HepG2 (cell line): ENCODE measurements around the gene DNAJC28. TPM values are rescaled to one million over a fixed set of nuclear protein-coding genes. Genes with fewer than 3 reads are reported as not detected.

Experiments
- GATAD1 ChIP-seq: IDR thresholded peaks from 2 replicates; pipeline ENCODE4 v1.6.1; 2016; ENCODE audit warnings: missing genetic modification reagents, missing compliant biosample characterization
- HOXA3 ChIP-seq: sonication (generic); formaldehyde crosslinking; IDR thresholded peaks from 2 replicates; pipeline ENCODE4 v1.5.0; 2020; ENCODE audit warnings: missing genetic modification reagents
- RFXANK ChIP-seq: IDR thresholded peaks from 2 replicates; pipeline ENCODE4 v1.6.1; 2016
- SP2 ChIP-seq: sonication (generic); formaldehyde crosslinking; IDR thresholded peaks from 2 replicates; pipeline ENCODE4 v1.5.1; 2020; ENCODE audit warnings: mild to moderate bottlenecking, missing genetic modification reagents
- polyA plus RNA-seq, 8 experiments: library from polyadenylated mRNA; depleted of rRNA in 3 of 8; stranded (reverse) in 7 of 8; unstranded in 1 of 8; fragments of >200 nt; fragmentation: Illumina TruSeq in 4 of 8; extraction: Trizol in 4 of 8; gene quantifications; 2 replicates each; pipeline versions ENCODE4 v1.2.1 to v1.2.3, GENCODE V29; 2011 to 2016; ENCODE audit warnings: low read depth in 4 of 8, missing spikeins in 1 of 8, mixed read lengths in 1 of 8; ENCODE audit not compliant: insufficient read depth in 1 of 8
- total RNA-seq, 5 experiments: library from RNA; depleted of rRNA; stranded (reverse); fragments of >200 nt; fragmentation: Illumina TruSeq; extraction: Trizol; gene quantifications; 2 replicates each; pipeline ENCODE4 v1.2.3, GENCODE V29; 2016; ENCODE audit warnings: low read depth in 1 of 5
- TF ChIP-seq, protein P1 (sequence below): sonication (generic); formaldehyde crosslinking; IDR thresholded peaks from 2 replicates; pipeline ENCODE4 v1.5.1; 2020; ENCODE audit warnings: mild to moderate bottlenecking, missing genetic modification reagents, borderline replicate concordance
- TF ChIP-seq, protein P2 (sequence below): sonication (generic); formaldehyde crosslinking; IDR thresholded peaks from 2 replicates; pipeline ENCODE4 v1.8.1; 2022; ENCODE audit warnings: low read depth, mild to moderate bottlenecking, missing genetic modification reagents
- TF ChIP-seq, protein P3 (sequence below): IDR thresholded peaks from 2 replicates; pipeline ENCODE4 v1.6.1; 2018; ENCODE audit warnings: missing genetic modification reagents
- TF ChIP-seq, protein P4 (sequence below), 2 experiments: fragments of 450-650 bp in 1 of 2; sonication (generic) in 1 of 2; formaldehyde crosslinking in 1 of 2; IDR thresholded peaks; 2 replicates each; pipeline versions ENCODE4 v1.6.1 to v1.8.0; 2016 to 2022; ENCODE audit warnings: antibody characterized with exemption in 1 of 2, mild to moderate bottlenecking in 1 of 2, missing genetic modification reagents in 1 of 2

DNAJC28 gene
- total and polyA plus RNA-seq, 2 of the 13 experiments (the other 11 are each of a cell fraction or from before 2014, with no cell fraction given) = 1.5 to 3.3 TPM

DNA sequence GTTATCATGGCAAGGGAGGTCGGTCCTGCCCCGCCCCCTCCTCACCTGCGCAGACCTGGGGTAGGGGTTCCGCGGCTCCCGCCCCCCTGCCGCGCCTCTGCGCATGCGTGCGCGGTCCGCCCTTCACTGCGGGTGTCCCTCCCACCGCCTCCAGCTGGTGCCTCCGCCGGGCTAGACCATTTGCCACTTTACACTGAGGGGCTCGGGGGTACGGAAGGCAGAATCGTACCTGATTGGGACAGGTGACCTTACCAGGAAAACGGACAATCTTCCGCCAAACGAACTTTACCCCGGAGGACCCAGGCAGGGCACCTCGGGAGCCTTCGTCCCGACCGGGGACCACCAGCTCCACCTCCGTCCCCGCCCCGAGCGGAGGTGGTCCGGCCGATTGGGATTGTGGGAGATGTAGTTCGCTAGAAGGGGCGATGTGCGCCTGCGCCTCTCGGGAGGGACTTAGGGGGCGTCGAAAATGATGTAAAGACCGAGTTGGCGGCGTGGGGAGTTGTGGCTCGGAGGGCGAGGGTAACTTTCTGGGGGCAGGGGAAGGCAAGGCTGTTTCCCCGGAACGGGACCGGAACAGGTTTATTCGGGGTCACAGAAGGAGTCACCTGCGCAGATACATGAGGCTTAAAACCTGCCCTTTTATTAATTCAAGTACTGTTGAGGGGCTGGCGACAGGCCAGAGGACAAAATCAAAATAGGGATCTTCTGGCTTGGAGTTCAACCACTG is at the start of gene DNAJC28 (continued):
- TF ChIP-seq, protein P1, sequence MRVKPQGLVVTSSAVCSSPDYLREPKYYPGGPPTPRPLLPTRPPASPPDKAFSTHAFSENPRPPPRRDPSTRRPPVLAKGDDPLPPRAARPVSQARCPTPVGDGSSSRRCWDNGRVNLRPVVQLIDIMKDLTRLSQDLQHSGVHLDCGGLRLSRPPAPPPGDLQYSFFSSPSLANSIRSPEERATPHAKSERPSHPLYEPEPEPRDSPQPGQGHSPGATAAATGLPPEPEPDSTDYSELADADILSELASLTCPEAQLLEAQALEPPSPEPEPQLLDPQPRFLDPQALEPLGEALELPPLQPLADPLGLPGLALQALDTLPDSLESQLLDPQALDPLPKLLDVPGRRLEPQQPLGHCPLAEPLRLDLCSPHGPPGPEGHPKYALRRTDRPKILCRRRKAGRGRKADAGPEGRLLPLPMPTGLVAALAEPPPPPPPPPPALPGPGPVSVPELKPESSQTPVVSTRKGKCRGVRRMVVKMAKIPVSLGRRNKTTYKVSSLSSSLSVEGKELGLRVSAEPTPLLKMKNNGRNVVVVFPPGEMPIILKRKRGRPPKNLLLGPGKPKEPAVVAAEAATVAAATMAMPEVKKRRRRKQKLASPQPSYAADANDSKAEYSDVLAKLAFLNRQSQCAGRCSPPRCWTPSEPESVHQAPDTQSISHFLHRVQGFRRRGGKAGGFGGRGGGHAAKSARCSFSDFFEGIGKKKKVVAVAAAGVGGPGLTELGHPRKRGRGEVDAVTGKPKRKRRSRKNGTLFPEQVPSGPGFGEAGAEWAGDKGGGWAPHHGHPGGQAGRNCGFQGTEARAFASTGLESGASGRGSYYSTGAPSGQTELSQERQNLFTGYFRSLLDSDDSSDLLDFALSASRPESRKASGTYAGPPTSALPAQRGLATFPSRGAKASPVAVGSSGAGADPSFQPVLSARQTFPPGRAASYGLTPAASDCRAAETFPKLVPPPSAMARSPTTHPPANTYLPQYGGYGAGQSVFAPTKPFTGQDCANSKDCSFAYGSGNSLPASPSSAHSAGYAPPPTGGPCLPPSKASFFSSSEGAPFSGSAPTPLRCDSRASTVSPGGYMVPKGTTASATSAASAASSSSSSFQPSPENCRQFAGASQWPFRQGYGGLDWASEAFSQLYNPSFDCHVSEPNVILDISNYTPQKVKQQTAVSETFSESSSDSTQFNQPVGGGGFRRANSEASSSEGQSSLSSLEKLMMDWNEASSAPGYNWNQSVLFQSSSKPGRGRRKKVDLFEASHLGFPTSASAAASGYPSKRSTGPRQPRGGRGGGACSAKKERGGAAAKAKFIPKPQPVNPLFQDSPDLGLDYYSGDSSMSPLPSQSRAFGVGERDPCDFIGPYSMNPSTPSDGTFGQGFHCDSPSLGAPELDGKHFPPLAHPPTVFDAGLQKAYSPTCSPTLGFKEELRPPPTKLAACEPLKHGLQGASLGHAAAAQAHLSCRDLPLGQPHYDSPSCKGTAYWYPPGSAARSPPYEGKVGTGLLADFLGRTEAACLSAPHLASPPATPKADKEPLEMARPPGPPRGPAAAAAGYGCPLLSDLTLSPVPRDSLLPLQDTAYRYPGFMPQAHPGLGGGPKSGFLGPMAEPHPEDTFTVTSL = 0 out of 2 replicates have a peak, but pooled peaks have one; percentile 33
- TF ChIP-seq, protein P2, sequence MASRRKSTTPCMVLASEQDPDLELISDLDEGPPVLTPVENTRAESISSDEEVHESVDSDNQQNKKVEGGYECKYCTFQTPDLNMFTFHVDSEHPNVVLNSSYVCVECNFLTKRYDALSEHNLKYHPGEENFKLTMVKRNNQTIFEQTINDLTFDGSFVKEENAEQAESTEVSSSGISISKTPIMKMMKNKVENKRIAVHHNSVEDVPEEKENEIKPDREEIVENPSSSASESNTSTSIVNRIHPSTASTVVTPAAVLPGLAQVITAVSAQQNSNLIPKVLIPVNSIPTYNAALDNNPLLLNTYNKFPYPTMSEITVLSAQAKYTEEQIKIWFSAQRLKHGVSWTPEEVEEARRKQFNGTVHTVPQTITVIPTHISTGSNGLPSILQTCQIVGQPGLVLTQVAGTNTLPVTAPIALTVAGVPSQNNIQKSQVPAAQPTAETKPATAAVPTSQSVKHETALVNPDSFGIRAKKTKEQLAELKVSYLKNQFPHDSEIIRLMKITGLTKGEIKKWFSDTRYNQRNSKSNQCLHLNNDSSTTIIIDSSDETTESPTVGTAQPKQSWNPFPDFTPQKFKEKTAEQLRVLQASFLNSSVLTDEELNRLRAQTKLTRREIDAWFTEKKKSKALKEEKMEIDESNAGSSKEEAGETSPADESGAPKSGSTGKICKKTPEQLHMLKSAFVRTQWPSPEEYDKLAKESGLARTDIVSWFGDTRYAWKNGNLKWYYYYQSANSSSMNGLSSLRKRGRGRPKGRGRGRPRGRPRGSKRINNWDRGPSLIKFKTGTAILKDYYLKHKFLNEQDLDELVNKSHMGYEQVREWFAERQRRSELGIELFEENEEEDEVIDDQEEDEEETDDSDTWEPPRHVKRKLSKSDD = no peak
- TF ChIP-seq SP2 (CRISPR knock-in tag) (0 out of 2 replicates have a peak, but pooled peaks have one; percentile 19), RFXANK (CRISPR knock-in tag) (no peak), HOXA3 (CRISPR knock-in tag) (peak; percentile 31; the same call in 1 of the 2 replicates), GATAD1 (CRISPR knock-in tag) (peak; percentile 40; the same call in 1 of the 2 replicates)
- TF ChIP-seq, protein P3, sequence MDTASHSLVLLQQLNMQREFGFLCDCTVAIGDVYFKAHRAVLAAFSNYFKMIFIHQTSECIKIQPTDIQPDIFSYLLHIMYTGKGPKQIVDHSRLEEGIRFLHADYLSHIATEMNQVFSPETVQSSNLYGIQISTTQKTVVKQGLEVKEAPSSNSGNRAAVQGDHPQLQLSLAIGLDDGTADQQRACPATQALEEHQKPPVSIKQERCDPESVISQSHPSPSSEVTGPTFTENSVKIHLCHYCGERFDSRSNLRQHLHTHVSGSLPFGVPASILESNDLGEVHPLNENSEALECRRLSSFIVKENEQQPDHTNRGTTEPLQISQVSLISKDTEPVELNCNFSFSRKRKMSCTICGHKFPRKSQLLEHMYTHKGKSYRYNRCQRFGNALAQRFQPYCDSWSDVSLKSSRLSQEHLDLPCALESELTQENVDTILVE (CRISPR knock-in tag) = no peak
- TF ChIP-seq, protein P4, sequence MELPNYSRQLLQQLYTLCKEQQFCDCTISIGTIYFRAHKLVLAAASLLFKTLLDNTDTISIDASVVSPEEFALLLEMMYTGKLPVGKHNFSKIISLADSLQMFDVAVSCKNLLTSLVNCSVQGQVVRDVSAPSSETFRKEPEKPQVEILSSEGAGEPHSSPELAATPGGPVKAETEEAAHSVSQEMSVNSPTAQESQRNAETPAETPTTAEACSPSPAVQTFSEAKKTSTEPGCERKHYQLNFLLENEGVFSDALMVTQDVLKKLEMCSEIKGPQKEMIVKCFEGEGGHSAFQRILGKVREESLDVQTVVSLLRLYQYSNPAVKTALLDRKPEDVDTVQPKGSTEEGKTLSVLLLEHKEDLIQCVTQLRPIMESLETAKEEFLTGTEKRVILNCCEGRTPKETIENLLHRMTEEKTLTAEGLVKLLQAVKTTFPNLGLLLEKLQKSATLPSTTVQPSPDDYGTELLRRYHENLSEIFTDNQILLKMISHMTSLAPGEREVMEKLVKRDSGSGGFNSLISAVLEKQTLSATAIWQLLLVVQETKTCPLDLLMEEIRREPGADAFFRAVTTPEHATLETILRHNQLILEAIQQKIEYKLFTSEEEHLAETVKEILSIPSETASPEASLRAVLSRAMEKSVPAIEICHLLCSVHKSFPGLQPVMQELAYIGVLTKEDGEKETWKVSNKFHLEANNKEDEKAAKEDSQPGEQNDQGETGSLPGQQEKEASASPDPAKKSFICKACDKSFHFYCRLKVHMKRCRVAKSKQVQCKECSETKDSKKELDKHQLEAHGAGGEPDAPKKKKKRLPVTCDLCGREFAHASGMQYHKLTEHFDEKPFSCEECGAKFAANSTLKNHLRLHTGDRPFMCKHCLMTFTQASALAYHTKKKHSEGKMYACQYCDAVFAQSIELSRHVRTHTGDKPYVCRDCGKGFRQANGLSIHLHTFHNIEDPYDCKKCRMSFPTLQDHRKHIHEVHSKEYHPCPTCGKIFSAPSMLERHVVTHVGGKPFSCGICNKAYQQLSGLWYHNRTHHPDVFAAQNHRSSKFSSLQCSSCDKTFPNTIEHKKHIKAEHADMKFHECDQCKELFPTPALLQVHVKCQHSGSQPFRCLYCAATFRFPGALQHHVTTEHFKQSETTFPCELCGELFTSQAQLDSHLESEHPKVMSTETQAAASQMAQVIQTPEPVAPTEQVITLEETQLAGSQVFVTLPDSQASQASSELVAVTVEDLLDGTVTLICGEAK (IDR thresholded peaks at IDR 0.05) = no peak
- TF ChIP-seq, protein P4 (CRISPR knock-in tag; IDR thresholded peaks at IDR 0.05) = peak; percentile 56; the same call in 1 of the 2 replicates
